Stimulated activated CD8-positive, alpha-beta memory T cell treated with anti-CD3 and anti-CD28 coated beads, Interleukin-15, amount 100 ng/mL, for 4 hours (primary cell): ENCODE results near the gene VEGFA.
A peak's percentile ranks its signal among the peaks of the same experiment; 100 is the strongest.

Experiments used
- DNase-seq, 2 donors: peaks; one replicate each; pipeline ENCODE4 v3.0.0-alpha.2; 2020; ENCODE audit warnings: low read depth in 2 of 2

Gene VEGFA

DNA sequence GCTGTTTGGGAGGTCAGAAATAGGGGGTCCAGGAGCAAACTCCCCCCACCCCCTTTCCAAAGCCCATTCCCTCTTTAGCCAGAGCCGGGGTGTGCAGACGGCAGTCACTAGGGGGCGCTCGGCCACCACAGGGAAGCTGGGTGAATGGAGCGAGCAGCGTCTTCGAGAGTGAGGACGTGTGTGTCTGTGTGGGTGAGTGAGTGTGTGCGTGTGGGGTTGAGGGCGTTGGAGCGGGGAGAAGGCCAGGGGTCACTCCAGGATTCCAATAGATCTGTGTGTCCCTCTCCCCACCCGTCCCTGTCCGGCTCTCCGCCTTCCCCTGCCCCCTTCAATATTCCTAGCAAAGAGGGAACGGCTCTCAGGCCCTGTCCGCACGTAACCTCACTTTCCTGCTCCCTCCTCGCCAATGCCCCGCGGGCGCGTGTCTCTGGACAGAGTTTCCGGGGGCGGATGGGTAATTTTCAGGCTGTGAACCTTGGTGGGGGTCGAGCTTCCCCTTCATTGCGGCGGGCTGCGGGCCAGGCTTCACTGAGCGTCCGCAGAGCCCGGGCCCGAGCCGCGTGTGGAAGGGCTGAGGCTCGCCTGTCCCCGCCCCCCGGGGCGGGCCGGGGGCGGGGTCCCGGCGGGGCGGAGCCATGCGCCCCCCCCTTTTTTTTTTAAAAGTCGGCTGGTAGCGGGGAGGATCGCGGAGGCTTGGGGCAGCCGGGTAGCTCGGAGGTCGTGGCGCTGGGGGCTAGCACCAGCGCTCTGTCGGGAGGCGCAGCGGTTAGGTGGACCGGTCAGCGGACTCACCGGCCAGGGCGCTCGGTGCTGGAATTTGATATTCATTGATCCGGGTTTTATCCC is at the start of gene VEGFA:
Gene VEGFA (plus strand): TSS at position 686 of the 846 bp plus-strand sequence.
- peak; percentile 63 to 79 for DNase-seq

DNA sequence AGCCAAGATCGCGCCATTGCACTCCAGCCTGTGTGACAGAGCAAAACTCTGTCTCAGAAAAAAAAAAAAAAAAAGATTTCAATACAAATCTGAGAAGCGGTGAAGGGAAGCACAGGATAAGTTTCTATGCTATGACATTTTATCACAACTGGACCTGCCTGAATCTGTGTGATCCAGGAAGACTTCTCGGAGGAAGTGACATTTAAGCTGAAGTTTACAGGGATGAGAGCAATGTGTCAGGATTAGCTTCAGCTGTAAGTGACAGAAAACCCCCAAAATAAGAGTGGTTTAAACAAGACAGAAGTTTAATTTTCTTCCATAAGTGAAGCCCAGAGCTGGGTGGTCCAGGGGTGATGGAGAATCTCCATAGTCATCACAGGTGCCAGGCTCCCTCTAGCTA is 49.0 kb upstream of the VEGFA start:
- no peak for DNase-seq

DNA sequence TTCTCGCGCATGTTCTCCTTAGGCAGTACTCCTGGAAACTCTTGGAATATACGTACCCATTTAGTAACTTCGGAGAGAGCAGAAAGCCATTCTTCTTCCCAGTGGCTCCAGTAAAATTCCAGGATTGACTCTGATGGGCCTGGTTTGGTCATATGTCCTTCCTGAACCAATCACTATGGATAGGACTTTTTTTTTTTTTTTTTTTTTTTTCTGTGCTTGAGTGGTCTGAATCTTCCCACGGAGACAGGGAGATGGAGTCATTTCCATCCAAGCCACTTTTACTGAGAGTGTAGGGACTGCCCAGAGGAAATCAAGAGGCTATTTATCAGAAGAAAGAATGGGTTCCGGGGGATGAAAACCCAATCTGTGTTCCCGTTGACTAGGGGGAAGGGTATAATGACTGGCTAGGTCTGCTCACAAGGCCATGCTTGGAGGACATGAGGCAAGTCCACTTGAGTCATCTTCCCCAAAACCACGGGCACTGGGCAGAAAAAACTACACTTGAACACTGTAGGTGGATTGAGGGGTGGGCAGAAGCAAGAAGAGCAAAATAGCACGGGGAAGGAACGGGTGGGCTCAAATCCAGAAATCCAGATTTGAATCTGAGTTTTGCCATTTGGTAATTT is 47.0 kb upstream of the VEGFA start:
- no peak for DNase-seq

GRCh38 chr6:43723737-43724295 is 46.2 kb upstream of the VEGFA start:
- peak; percentile 28 to 46 for DNase-seq

- no peak for DNase-seq
Observed at GRCh38 chr6:43724354-43724753, 45.7 kb upstream of the VEGFA start.

- DNase-seq = peak; percentile 58 to 63
Observed at GRCh38 chr6:43724914-43725642, 44.9 kb upstream of the VEGFA start.

DNA sequence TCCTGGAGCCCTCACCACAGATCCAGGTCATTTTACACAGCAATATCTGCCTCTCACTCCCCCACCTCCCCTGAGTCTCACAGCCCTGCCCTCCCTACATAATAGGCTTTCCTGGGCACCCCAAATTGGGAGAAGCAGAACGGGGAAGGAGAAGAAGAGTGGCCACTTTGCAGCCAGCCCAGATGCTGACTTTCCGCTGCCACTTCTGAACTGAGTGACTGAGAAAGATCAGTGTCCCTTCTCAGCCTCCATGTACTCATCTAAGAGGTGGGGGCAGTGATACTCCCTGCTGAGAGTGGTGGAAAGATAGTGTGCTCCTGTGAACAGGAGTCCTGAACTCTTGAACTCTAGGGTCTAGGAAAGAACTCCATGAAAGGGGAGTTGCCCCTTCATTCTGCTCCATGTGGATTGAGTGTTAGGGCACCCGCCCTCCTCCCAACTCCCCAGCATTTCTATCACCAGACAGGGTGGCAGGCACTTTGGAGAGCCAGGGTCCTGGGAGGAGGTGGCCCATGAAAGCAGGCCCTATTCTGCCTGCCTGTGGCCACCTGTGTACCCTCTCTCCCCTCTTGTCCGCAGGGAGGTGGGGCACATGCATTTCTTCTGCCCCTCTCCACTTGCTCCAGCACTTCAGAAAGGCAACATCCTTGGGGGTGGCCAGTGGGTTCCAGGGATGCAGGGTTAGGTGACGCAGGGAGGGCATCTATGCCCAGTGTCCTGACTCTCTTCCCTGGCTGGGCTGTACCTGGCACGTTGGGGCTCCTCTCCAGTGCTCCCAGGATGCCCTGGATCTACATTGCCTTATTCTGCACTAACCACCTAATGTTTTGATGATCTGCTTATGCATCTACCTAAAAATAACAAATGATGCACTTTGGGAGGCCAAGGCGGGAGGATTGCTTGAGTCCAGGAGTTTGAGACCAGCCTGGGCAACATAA is 44.1 kb upstream of the VEGFA start:
- DNase-seq = no peak

- no peak for DNase-seq
Observed at GRCh38 chr6:43727634-43728033, 42.4 kb upstream of the VEGFA start.

GRCh38 chr6:43728586-43728985 is 41.4 kb upstream of the VEGFA start:
- no peak for DNase-seq

DNA sequence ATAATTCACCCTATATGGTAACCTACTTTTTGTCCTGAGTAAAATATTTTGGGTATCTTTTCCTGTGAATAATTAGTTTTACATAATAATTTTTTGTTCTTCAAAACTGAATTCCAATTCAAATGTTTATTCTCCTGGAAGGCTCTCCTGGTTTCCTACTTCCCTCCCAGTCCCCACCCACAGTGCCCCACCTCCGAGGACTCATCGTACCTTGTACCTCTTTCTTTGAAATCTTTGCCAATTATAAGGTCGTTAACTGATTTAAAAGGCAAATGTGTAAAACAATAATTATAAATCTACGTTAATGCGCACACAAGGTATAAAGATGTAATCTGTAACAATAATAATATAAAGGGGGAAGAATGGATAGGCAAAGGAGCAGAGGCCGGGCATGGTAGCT is 40.5 kb upstream of the VEGFA start:
- no peak for DNase-seq

DNA sequence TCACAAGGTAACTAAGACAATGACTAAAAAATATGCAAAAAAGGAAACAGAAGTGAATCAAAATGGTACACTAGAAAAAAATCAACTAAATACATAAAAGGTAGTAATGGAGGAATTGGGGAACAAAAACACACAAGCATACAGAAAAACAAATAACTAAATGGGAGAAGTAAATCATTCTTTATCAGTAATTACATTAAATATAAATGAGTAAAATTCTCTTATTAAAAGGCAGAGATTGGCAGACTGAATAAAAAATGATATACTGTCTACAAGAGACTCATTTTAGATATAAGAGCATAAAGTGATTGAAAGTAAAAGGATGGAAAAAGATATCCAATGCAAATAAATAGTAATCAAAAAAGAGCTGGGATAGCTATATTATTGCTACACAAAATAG is 39.4 kb upstream of the VEGFA start:
- no peak for DNase-seq

- DNase-seq = peak; percentile 12 to 21
Observed at GRCh38 chr6:43733471-43734293, 36.3 kb upstream of the VEGFA start.

- no peak for DNase-seq
Observed at GRCh38 chr6:43734294-43734665, 35.7 kb upstream of the VEGFA start.

DNA sequence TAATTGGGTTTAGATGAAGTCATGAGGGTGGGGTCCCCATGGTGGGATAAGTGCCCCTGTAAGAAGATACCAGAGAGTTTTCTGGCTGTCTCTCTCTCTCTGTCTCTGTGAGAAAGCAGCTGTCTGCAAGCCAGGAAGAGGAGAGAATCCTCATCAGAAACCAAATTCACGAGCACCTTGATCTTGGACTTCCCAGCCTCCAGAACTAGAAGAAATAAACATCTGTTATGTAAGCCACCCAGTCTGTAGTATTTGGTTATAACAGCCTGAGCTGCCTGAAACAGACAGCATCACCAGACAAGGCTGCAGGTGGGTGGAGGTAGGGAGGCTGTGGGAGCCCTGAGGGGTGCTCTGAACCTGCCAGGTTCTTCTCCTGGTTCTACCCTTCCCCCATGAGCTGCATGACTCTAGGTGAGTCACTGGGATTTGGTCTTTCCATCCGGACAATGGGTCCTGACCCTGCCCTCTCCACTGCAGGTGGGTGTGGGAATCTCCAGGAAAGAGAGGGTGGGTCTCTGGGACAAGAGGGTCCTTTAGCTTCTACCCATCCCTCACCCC is 34.3 kb upstream of the VEGFA start:
- DNase-seq = no peak

DNA sequence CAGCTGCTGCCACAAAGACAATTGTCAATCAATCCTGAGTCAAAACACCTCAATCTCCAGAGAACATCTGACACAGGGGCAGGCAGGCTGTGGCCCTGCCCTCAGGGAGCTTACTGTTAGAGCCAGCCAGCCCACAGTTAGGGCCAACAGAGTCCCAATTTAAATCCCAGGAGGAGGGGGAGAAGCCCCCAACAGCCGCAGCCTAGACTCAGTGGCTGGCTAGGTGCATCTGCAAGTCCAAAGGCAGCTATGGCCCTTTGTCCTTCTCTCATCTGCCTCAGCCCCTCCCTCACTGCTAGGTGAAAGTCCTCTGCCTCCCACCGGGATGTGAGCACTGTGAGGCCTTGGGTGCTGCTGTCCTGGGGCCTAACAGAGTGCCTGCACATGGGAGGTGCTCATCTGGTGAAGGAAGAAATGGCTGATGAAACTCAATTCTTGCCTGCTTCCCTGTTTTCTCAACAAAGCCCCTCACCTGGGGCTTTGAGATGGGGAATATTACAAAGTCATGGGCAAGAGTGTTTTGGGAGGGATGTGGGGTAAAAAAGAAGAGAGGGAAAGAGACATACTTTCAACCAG is 33.7 kb upstream of the VEGFA start:
- no peak for DNase-seq

GRCh38 chr6:43736844-43737243 is 33.2 kb upstream of the VEGFA start:
- no peak for DNase-seq

- DNase-seq = no peak
Observed at GRCh38 chr6:43737272-43738081, 32.5 kb upstream of the VEGFA start.

DNA sequence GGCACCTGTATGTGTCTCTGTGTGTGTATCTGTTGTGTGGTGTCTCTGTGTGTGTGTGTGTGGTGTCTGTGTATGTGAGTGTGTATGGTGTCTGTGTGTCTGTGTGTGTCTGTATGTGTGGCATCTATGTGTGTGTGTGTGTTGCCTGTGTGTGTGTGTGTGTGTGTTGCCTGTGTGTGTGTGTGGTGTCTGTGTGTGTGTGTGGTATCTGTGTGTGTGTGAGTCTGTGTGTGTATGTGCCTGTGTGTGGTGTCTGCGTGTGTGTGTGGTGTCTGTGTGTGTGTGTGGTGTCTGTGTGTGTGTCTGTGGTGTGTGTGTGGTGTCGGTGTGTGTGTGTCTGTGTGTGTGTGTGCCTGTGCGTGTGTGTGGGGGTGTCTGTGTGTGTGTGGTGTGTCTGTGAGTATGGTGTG is 31.7 kb upstream of the VEGFA start:
- no peak for DNase-seq
